ENCODE measurements around the gene BRPF1.

The BRPF1 gene

DNA sequence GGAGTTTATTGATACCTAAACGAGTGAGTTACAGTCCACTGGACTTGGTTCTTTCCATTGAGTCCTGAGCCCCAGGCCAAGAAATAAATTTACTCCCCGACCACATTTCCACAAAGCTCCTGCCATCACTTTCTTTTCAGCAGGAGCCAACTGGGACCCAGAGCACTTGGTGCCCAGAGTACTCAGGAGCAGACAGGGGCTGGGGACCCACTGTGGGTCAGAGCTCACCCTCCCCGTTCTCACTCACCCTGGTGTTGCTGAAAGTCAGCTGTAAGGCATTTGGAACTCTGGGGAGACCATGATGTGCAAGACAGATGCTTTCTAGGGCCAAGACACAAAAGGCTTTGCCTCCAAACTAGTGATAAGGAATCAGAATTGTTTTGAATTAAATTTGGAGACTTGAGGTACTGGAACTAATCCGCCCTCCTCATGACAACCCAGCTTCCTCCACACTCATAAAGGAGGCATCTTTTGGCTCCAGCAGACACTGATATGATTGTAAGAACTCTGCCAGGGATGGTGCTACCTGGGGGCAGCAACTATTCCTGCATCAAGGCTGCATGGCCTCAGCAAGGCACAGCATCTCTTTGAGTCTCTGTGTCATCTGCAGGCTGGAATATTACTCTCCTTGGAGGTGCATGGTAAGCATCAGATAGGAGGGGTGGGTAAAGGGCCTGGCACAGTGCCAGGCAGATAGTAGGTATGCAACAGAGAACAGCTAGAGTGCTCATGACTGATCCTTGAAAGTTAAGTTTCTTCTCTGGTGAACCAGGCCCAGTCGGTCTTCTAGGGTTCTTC lies 45.6 kb downstream of the BRPF1 start:
- TF ChIP-seq FOXP2 (optimal IDR thresholded peaks at IDR 0.05; ENCODE audit: borderline replicate concordance, extremely low read depth, extremely low read length, insufficient read depth) (no peak), SIN3A (IDR thresholded peaks at IDR 0.05; ENCODE audit: borderline replicate concordance, insufficient read depth, low read length) (no peak), TAF1 (IDR thresholded peaks at IDR 0.05; ENCODE audit: borderline replicate concordance, insufficient read depth, low read length) (no peak), POLR2AphosphoS5 (IDR thresholded peaks at IDR 0.05; ENCODE audit: low read depth, low read length) (no peak)
- TF ChIP-seq, protein P1, sequence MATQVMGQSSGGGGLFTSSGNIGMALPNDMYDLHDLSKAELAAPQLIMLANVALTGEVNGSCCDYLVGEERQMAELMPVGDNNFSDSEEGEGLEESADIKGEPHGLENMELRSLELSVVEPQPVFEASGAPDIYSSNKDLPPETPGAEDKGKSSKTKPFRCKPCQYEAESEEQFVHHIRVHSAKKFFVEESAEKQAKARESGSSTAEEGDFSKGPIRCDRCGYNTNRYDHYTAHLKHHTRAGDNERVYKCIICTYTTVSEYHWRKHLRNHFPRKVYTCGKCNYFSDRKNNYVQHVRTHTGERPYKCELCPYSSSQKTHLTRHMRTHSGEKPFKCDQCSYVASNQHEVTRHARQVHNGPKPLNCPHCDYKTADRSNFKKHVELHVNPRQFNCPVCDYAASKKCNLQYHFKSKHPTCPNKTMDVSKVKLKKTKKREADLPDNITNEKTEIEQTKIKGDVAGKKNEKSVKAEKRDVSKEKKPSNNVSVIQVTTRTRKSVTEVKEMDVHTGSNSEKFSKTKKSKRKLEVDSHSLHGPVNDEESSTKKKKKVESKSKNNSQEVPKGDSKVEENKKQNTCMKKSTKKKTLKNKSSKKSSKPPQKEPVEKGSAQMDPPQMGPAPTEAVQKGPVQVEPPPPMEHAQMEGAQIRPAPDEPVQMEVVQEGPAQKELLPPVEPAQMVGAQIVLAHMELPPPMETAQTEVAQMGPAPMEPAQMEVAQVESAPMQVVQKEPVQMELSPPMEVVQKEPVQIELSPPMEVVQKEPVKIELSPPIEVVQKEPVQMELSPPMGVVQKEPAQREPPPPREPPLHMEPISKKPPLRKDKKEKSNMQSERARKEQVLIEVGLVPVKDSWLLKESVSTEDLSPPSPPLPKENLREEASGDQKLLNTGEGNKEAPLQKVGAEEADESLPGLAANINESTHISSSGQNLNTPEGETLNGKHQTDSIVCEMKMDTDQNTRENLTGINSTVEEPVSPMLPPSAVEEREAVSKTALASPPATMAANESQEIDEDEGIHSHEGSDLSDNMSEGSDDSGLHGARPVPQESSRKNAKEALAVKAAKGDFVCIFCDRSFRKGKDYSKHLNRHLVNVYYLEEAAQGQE (IDR thresholded peaks at IDR 0.05; ENCODE audit: insufficient read depth in 1 of 2, low read depth in 2 of 2, low read length in 2 of 2) = no peak

- no peak for TF ChIP-seq FOXP2 (optimal IDR thresholded peaks at IDR 0.05; ENCODE audit: borderline replicate concordance, extremely low read depth, extremely low read length, insufficient read depth)
- no peak for TF ChIP-seq TAF1 (IDR thresholded peaks at IDR 0.05; ENCODE audit: borderline replicate concordance, insufficient read depth, low read length)
Observed at GRCh38 chr3:9777694-9778021, 46.1 kb downstream of the BRPF1 start.

DNA sequence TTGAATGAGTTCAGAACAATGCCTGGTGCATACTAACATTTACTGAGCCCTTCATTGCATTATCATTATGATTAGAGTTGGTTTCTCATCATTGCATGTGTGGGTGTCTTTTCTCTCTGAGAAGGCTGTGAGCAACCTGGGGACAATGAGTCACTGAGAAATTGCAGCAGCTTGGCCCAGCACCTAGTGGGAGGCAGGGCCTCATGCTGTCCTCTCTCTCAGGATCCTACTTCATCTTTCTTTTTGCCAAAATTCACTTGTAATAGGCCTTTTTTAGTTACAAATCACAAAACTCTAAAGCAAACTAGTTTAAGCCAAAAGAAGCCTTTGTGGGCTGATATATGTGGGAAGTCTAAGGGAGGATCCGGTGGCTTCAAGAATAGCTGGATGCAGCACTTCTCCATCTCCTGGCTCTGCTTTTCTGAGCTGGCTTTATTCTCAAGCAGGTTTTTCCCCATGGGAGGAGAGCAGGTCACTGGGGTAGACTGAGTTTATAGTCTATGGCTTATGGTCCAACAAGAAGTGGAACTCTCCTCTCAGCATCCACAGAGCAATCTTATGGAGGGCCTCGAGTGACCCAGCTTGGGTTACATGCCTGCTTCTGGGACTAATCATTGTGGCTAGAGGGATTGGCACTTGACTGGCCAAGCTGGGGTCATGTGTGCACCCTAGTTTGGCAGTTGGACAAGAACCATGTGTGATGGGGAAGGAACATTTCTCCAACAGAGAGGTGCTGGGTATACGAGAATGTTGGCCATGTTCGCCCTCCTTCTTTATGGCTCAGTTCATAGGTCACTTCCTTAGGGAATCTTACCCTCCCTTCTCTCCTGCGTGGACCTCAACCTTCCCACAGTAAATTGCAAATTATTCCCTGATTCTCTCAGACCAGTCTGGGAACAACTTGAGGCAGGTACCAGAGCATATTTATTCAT lies 46.9 kb downstream of the BRPF1 start:
- no peak for TF ChIP-seq SIN3A (IDR thresholded peaks at IDR 0.05; ENCODE audit: borderline replicate concordance, insufficient read depth, low read length)
- no peak for TF ChIP-seq TAF1 (IDR thresholded peaks at IDR 0.05; ENCODE audit: borderline replicate concordance, insufficient read depth, low read length)
- TF ChIP-seq POLR2AphosphoS5 (IDR thresholded peaks at IDR 0.05; ENCODE audit: low read depth, low read length) = no peak
- TF ChIP-seq FOXP2 (optimal IDR thresholded peaks at IDR 0.05; ENCODE audit: borderline replicate concordance, extremely low read depth, extremely low read length, insufficient read depth) = no peak
- TF ChIP-seq, protein P1 (IDR thresholded peaks at IDR 0.05; ENCODE audit: insufficient read depth in 1 of 2, low read depth in 2 of 2, low read length in 2 of 2) = no peak

GRCh38 chr3:9779075-9779593 lies 47.6 kb downstream of the BRPF1 start:
- TF ChIP-seq TAF1 (IDR thresholded peaks at IDR 0.05; ENCODE audit: borderline replicate concordance, insufficient read depth, low read length) = no peak
- no peak for TF ChIP-seq SIN3A (IDR thresholded peaks at IDR 0.05; ENCODE audit: borderline replicate concordance, insufficient read depth, low read length)
- TF ChIP-seq POLR2AphosphoS5 (IDR thresholded peaks at IDR 0.05; ENCODE audit: low read depth, low read length) = no peak
- TF ChIP-seq, protein P1 (IDR thresholded peaks at IDR 0.05; ENCODE audit: insufficient read depth in 1 of 2, low read depth in 2 of 2, low read length in 2 of 2) = no peak
- TF ChIP-seq FOXP2 (optimal IDR thresholded peaks at IDR 0.05; ENCODE audit: borderline replicate concordance, extremely low read depth, extremely low read length, insufficient read depth) = no peak

DNA sequence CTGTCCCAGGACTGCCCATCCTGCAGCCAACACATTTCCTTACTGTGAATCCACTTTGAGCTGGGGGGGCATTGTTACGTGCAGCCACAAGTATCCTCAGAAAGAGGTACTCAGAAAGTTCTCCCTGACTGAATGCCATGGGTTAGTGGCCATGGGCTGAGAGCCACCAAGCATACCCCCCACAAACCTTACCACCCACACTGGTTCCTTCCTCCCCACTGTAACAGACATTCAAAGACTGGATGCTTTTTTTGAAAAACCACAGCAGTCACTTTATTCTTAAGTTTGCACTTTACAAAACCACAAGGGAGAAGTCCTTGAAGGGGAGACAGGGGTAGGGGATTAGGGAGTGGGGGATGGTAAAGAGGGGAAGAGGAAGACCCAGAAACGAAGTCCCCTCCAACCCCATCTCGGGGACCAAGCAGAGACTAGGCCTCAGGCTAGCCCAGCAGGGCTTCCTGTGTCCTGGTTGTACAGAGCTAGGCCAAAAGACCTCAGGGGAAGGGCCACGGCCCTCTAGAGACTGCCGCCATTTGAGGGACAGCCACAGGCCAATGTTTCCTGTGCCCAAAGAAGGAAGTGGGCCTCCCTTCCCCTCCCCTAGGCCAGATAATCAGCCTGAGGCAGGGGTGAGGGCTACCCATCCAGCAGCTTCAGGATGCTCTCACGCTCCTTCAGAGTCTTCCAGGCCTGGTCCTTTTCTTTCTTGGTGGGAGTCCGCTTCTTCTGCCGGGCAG lies 48.4 kb downstream of the BRPF1 start:
- TF ChIP-seq SIN3A (IDR thresholded peaks at IDR 0.05; ENCODE audit: borderline replicate concordance, insufficient read depth, low read length) = no peak
- no peak for TF ChIP-seq FOXP2 (optimal IDR thresholded peaks at IDR 0.05; ENCODE audit: borderline replicate concordance, extremely low read depth, extremely low read length, insufficient read depth)
- TF ChIP-seq TAF1 (IDR thresholded peaks at IDR 0.05; ENCODE audit: borderline replicate concordance, insufficient read depth, low read length) = no peak
- TF ChIP-seq, protein P1 (IDR thresholded peaks at IDR 0.05; ENCODE audit: insufficient read depth in 1 of 2, low read depth in 2 of 2, low read length in 2 of 2) = no peak
- no peak for TF ChIP-seq POLR2AphosphoS5 (IDR thresholded peaks at IDR 0.05; ENCODE audit: low read depth, low read length)

Measured in PFSK-1 (cell line).